ENCODE results near the gene CCDC70. TPM values are rescaled to one million over a fixed set of nuclear protein-coding genes. Genes with fewer than 3 reads are reported as not detected.

The CCDC70 gene
- total and polyA plus RNA-seq, 4 donors: 0.36 TPM; not detected in 3

- peaks cover 0 to 2% (median 0%) of the 10 kb centered on the region in 4 donors for H3K36me3 ChIP-seq (ENCODE audit: control insufficient read depth in 4 of 4, insufficient read depth in 3 of 4, low read depth in 1 of 4, low read length in 3 of 4)
- WGBS: 90% methylated on average over 4 of the region's 4 CpGs
Measured at GRCh38 chr13:51902776-51903175, 41.0 kb downstream of the CCDC70 start.

GRCh38 chr13:51905787-51906186, 44.0 kb downstream of the CCDC70 start:
- 78% methylated on average over 6 of the region's 6 CpGs for WGBS
- TF ChIP-seq JUND (IDR thresholded peaks at IDR 0.05) (no peak), FOXA2 (IDR thresholded peaks at IDR 0.05) (no peak), TAF1 (conservative IDR thresholded peaks at IDR 0.05) (no peak), RAD21 (IDR thresholded peaks at IDR 0.05) (no peak), YY1 (IDR thresholded peaks at IDR 0.05) (no peak), MAX (IDR thresholded peaks at IDR 0.05) (no peak), HNF4G (IDR thresholded peaks at IDR 0.05) (no peak), EGR1 (IDR thresholded peaks at IDR 0.05; ENCODE audit: low read depth in 2 of 2) (no peak), NR2F2 (IDR thresholded peaks at IDR 0.05) (no peak), CTCF (IDR thresholded peaks at IDR 0.05; ENCODE audit: low read depth, low read length, missing input control) (no peak), SP1 (IDR thresholded peaks at IDR 0.05) (no peak), ATF3 (IDR thresholded peaks at IDR 0.05) (no peak), REST (IDR thresholded peaks at IDR 0.05) (no peak), HNF4A (conservative IDR thresholded peaks at IDR 0.05) (no peak), GABPA (IDR thresholded peaks at IDR 0.05 in 1 of 2, conservative IDR thresholded peaks at IDR 0.05 in 1 of 2) (no peak), FOXA1 (IDR thresholded peaks at IDR 0.05) (no peak)

More at GRCh38 chr13:51902776-51903175, 41.0 kb downstream of the CCDC70 start:
- H3K9ac ChIP-seq (ENCODE audit: low read depth in 1 of 2, low read length in 2 of 2): no peak overlapping the region
- H3K27ac ChIP-seq (ENCODE audit: low read depth in 1 of 2, low read length in 2 of 2): no peak overlapping the region
- TF ChIP-seq GABPA (IDR thresholded peaks at IDR 0.05 in 1 of 2, conservative IDR thresholded peaks at IDR 0.05 in 1 of 2): no peak
- no peak for DNase-seq (ENCODE audit: low spot score)
- no peak overlapping the region for H3K4me3 ChIP-seq (ENCODE audit: low read depth in 1 of 3, low read length in 3 of 3)
- H3K9me3 ChIP-seq (ENCODE audit: control insufficient read depth in 4 of 4, low read length in 3 of 4): no peaks in the 10 kb centered on the region
- H3K4me1 ChIP-seq (ENCODE audit: control insufficient read depth in 4 of 4, insufficient read depth in 4 of 4, low read length in 3 of 4): peaks cover 3 to 15% (median 10%) of the 10 kb centered on the region in 4 donors
- H3K27me3 ChIP-seq (ENCODE audit: control insufficient read depth in 4 of 4, insufficient read depth in 4 of 4, low read length in 3 of 4): no peaks in the 10 kb centered on the region

More at GRCh38 chr13:51905787-51906186, 44.0 kb downstream of the CCDC70 start:
- Histone ChIP-seq H3K27ac (ENCODE audit: low read depth in 1 of 2, low read length in 2 of 2) (no peak overlapping the region), H3K9me3 (ENCODE audit: control insufficient read depth in 4 of 4, low read length in 3 of 4) (no peaks in the 10 kb centered on the region), H3K27me3 (ENCODE audit: control insufficient read depth in 4 of 4, insufficient read depth in 4 of 4, low read length in 3 of 4) (no peaks in the 10 kb centered on the region), H3K36me3 (ENCODE audit: control insufficient read depth in 4 of 4, insufficient read depth in 3 of 4, low read depth in 1 of 4, low read length in 3 of 4) (peaks cover 0 to 2% (median 0%) of the 10 kb centered on the region in 4 donors), H3K4me3 (ENCODE audit: low read depth in 1 of 3, low read length in 3 of 3) (no peak overlapping the region), H3K4me1 (ENCODE audit: control insufficient read depth in 4 of 4, insufficient read depth in 4 of 4, low read length in 3 of 4) (peaks cover 3 to 15% (median 10%) of the 10 kb centered on the region in 4 donors), H3K9ac (ENCODE audit: low read depth in 1 of 2, low read length in 2 of 2) (no peak overlapping the region)
- no peak for DNase-seq (ENCODE audit: low spot score)

Measured in liver (tissue), 9 donors.